ENCODE results near the gene KLHL29. TPM values are rescaled to one million over a fixed set of nuclear protein-coding genes. Genes with fewer than 3 reads are reported as not detected.

Gene KLHL29
- total RNA-seq, 1 experiment from 2014 or later, result 12.2 TPM

DNA sequence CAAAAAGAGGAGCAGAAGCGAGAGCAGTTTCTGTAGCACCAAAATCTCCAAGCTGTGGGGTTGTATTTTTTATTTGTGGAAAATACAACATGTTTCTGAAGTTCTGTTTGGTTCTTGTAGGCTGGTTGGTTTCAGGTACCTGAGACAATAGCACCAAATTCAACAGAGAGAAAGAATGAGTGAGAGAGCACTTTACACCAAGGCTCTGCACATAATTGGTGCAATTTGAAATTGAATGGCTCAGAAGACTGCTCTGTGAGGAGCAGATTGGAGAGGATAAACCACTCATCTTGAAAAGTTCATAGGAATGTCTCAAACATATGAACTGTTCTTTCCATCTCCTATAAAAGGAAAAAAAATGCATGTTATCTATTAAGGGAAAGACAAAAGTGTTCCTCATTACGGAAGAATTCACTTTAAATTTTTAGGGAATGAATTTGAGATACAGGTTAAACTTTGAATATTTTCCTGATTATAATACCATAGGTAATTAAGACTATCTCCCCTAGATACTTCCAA, 366.8 kb downstream of the KLHL29 start:
- no peaks in the 10 kb centered on the region for H3K27me3 ChIP-seq (replicated peaks; ENCODE audit: insufficient read depth, low read depth, low read length, poor library complexity)
- no peaks in the 10 kb centered on the region for H3K36me3 ChIP-seq (ENCODE audit: insufficient read depth, low read length, poor library complexity, severe bottlenecking)
- no peak for DNase-seq (ENCODE audit: low spot score)
- no peak overlapping the region for H3K27ac ChIP-seq (ENCODE audit: low read depth, low read length, poor library complexity, severe bottlenecking)
- BruUV-seq (replicated peaks), result no TSS peak
- TF ChIP-seq, protein P1, sequence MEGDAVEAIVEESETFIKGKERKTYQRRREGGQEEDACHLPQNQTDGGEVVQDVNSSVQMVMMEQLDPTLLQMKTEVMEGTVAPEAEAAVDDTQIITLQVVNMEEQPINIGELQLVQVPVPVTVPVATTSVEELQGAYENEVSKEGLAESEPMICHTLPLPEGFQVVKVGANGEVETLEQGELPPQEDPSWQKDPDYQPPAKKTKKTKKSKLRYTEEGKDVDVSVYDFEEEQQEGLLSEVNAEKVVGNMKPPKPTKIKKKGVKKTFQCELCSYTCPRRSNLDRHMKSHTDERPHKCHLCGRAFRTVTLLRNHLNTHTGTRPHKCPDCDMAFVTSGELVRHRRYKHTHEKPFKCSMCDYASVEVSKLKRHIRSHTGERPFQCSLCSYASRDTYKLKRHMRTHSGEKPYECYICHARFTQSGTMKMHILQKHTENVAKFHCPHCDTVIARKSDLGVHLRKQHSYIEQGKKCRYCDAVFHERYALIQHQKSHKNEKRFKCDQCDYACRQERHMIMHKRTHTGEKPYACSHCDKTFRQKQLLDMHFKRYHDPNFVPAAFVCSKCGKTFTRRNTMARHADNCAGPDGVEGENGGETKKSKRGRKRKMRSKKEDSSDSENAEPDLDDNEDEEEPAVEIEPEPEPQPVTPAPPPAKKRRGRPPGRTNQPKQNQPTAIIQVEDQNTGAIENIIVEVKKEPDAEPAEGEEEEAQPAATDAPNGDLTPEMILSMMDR (conservative IDR thresholded peaks at IDR 0.05; ENCODE audit: low read depth, low read length), result no peak
- no peak for TF ChIP-seq EZH2 (IDR thresholded peaks at IDR 0.05; ENCODE audit: borderline replicate concordance, low read depth, low read length, poor library complexity, severe bottlenecking)
- H3K4me1 ChIP-seq (ENCODE audit: insufficient read depth, low read length, poor library complexity, severe bottlenecking), result peaks cover 43% of the 10 kb centered on the region
- no peak overlapping the region for H3K4me3 ChIP-seq (ENCODE audit: low read depth, low read length, poor library complexity, severe bottlenecking)
- CTCF ChIA-PET, result no interaction called here
- H3K9me3 ChIP-seq (ENCODE audit: low read depth, low read length, poor library complexity, severe bottlenecking), result no peaks in the 10 kb centered on the region
- intact Hi-C loops (cut with micrococcal nuclease; ENCODE audit: unreplicated experiment), result loop anchor here (5.0 kb wide), 1 partner anchor 350 kb away; no protein-coding TSS in a partner anchor
- POLR2A ChIA-PET (ENCODE audit: low non-redundant PET), result interaction anchor here (0.5 kb wide), 1 partner anchor 430 kb away, joined by 8 read pairs; no protein-coding TSS in a partner anchor

- TF ChIP-seq, protein P1 (conservative IDR thresholded peaks at IDR 0.05; ENCODE audit: low read depth, low read length), result no peak
- no peak for TF ChIP-seq EZH2 (IDR thresholded peaks at IDR 0.05; ENCODE audit: borderline replicate concordance, low read depth, low read length, poor library complexity, severe bottlenecking)
- H3K9me3 ChIP-seq (ENCODE audit: low read depth, low read length, poor library complexity, severe bottlenecking), result no peaks in the 10 kb centered on the region
- CTCF ChIA-PET, result no interaction called here
- H3K27me3 ChIP-seq (replicated peaks; ENCODE audit: insufficient read depth, low read depth, low read length, poor library complexity), result no peaks in the 10 kb centered on the region
- no peaks in the 10 kb centered on the region for H3K36me3 ChIP-seq (ENCODE audit: insufficient read depth, low read length, poor library complexity, severe bottlenecking)
- H3K27ac ChIP-seq (ENCODE audit: low read depth, low read length, poor library complexity, severe bottlenecking), result no peak overlapping the region
- intact Hi-C loops (cut with micrococcal nuclease; ENCODE audit: unreplicated experiment), result loop anchor here (5.0 kb wide), 1 partner anchor 351 kb away; no protein-coding TSS in a partner anchor
- DNase-seq (ENCODE audit: low spot score), result no peak
- POLR2A ChIA-PET (ENCODE audit: low non-redundant PET), result no interaction called here
- no peak overlapping the region for H3K4me3 ChIP-seq (ENCODE audit: low read depth, low read length, poor library complexity, severe bottlenecking)
- peaks cover 59% of the 10 kb centered on the region for H3K4me1 ChIP-seq (ENCODE audit: insufficient read depth, low read length, poor library complexity, severe bottlenecking)
- BruUV-seq (replicated peaks), result no TSS peak
Measured at GRCh38 chr2:23753291-23754010, 368.5 kb downstream of the KLHL29 start.

- no TSS peak for BruUV-seq (replicated peaks)
- Histone ChIP-seq H3K4me3 (ENCODE audit: low read depth, low read length, poor library complexity, severe bottlenecking) (no peak overlapping the region), H3K27ac (ENCODE audit: low read depth, low read length, poor library complexity, severe bottlenecking) (no peak overlapping the region), H3K27me3 (replicated peaks; ENCODE audit: insufficient read depth, low read depth, low read length, poor library complexity) (no peaks in the 10 kb centered on the region), H3K36me3 (ENCODE audit: insufficient read depth, low read length, poor library complexity, severe bottlenecking) (no peaks in the 10 kb centered on the region), H3K9me3 (ENCODE audit: low read depth, low read length, poor library complexity, severe bottlenecking) (no peaks in the 10 kb centered on the region), H3K4me1 (ENCODE audit: insufficient read depth, low read length, poor library complexity, severe bottlenecking) (peaks cover 59% of the 10 kb centered on the region)
- CTCF ChIA-PET, result no interaction called here
- intact Hi-C loops (cut with micrococcal nuclease; ENCODE audit: unreplicated experiment), result loop anchor here (5.0 kb wide), 1 partner anchor 353 kb away; no protein-coding TSS in a partner anchor
- no peak for TF ChIP-seq EZH2 (IDR thresholded peaks at IDR 0.05; ENCODE audit: borderline replicate concordance, low read depth, low read length, poor library complexity, severe bottlenecking)
- TF ChIP-seq, protein P1 (conservative IDR thresholded peaks at IDR 0.05; ENCODE audit: low read depth, low read length), result no peak
- no peak for DNase-seq (ENCODE audit: low spot score)
- POLR2A ChIA-PET (ENCODE audit: low non-redundant PET), result no interaction called here
Measured at GRCh38 chr2:23754970-23755369, 370.0 kb downstream of the KLHL29 start.
